Left lung (tissue), 10 donors: ENCODE measurements around the gene KDM2A. TPM values are rescaled to one million over a fixed set of nuclear protein-coding genes. Genes with fewer than 3 reads are reported as not detected.

Source experiments
- ATAC-seq: fragments of 200-7000 bp; cut with Tn5 transposase; one replicate; pipeline ENCODE4 v1.9.1; 2020; ENCODE audit warnings: moderate library complexity
- DNase-seq, 4 donors: peaks; one replicate each; pipeline ENCODE4 v3.0.0-alpha.2; 2013 to 2020
- H3K27ac ChIP-seq, 2 donors: fragments of 200-600 bp; sonication (generic) in 1 of 2; one replicate each; pipeline versions ENCODE4 v1.5.0 to v1.8.0; 2020 to 2021
- H3K27me3 ChIP-seq, 2 donors: fragments of 200-600 bp; sonication (generic) in 1 of 2; one replicate each; pipeline versions ENCODE4 v1.5.0 to v1.8.0; 2020 to 2021
- H3K36me3 ChIP-seq, 2 donors: fragments of 200-600 bp; sonication (generic) in 1 of 2; one replicate each; pipeline versions ENCODE4 v1.5.0 to v1.8.0; 2020 to 2021
- H3K4me1 ChIP-seq, 2 donors: fragments of 200-600 bp; one replicate each; pipeline ENCODE4 v1.8.0; 2021
- H3K4me3 ChIP-seq, 2 donors: fragments of 200-600 bp; sonication (generic) in 1 of 2; one replicate each; pipeline versions ENCODE4 v1.5.0 to v1.8.0; 2020 to 2021; ENCODE audit warnings: mild to moderate bottlenecking in 1 of 2
- H3K9me3 ChIP-seq, 2 donors: fragments of 200-600 bp; sonication (generic) in 1 of 2; one replicate each; pipeline versions ENCODE4 v1.5.0 to v1.8.0; 2020 to 2021
- CTCF ChIP-seq, 2 donors: fragments of 200-600 bp; sonication (generic) in 1 of 2; IDR thresholded peaks; one replicate each; pipeline versions ENCODE4 v1.5.0 to v1.8.0; 2021; ENCODE audit warnings: antibody characterized with exemption in 2 of 2
- intact Hi-C, 2 donors: fragments of 100-400 bp; cut with DNase I; formaldehyde crosslinking; loops; one replicate each; pipeline versions ENCODE4 v1.11.2 to v1.14.2; 2022
- polyA plus RNA-seq, 6 donors: library from polyadenylated mRNA; unstranded; fragments of 120-200 nt; gene quantifications; one replicate each; pipeline ENCODE4 v1.2.1, GENCODE V29; 2013; ENCODE audit not compliant: insufficient read length in 6 of 6
- total RNA-seq, 2 donors: library from RNA; stranded (reverse); fragmentation: NEBNext Ultra II Directional; extraction: Animal tissue kit (Norgen Biotek cat#: 25700); gene quantifications; one replicate each; pipeline ENCODE4 v1.2.1, GENCODE V29; 2021
- donor health status: DM: no; HTN: yes; CAD: no.
- donor health status: DM: no; HTN: no; CAD: no.

The KDM2A gene
- total and polyA plus RNA-seq, 8 donors, result 71.0 to 87.0 (median 80.3) TPM

GRCh38 chr11:67090717-67091116, 28.3 kb upstream of the KDM2A start:
- Histone ChIP-seq H3K4me1 (no peaks in the 10 kb centered on the region), H3K36me3 (no peaks in the 10 kb centered on the region), H3K27ac (no peak overlapping the region), H3K27me3 (no peaks in the 10 kb centered on the region), H3K9me3 (no peaks in the 10 kb centered on the region), H3K4me3 (no peak overlapping the region)
- TF ChIP-seq CTCF (IDR thresholded peaks at IDR 0.05), result no peak
- ATAC-seq (no peak), DNase-seq (no peak)
- intact Hi-C loops, result no loop called here

- H3K27me3 ChIP-seq, result no peaks in the 10 kb centered on the region
- no peaks in the 10 kb centered on the region for H3K36me3 ChIP-seq
- no peak overlapping the region for H3K27ac ChIP-seq
- no peaks in the 10 kb centered on the region for H3K4me1 ChIP-seq
- intact Hi-C loops, result no loop called here
- no peak for TF ChIP-seq CTCF (IDR thresholded peaks at IDR 0.05)
- no peak for DNase-seq
- H3K4me3 ChIP-seq, result no peak overlapping the region
- H3K9me3 ChIP-seq, result no peaks in the 10 kb centered on the region
- no peak for ATAC-seq
Observed at GRCh38 chr11:67095214-67095507, 23.9 kb upstream of the KDM2A start.

- TF ChIP-seq CTCF (IDR thresholded peaks at IDR 0.05), result no peak
- Histone ChIP-seq H3K27me3 (no peaks in the 10 kb centered on the region), H3K9me3 (no peaks in the 10 kb centered on the region), H3K27ac (no peak overlapping the region), H3K36me3 (no peaks in the 10 kb centered on the region), H3K4me3 (no peak overlapping the region), H3K4me1 (no peaks in the 10 kb centered on the region)
- ATAC-seq, result no peak
- intact Hi-C loops, result no loop called here
- DNase-seq, result peak in 1 of 4 donors; percentile 20
Observed at GRCh38 chr11:67098799-67099429, 20.1 kb upstream of the KDM2A start.

- no peaks in the 10 kb centered on the region for H3K4me1 ChIP-seq
- no peaks in the 10 kb centered on the region for H3K36me3 ChIP-seq
- DNase-seq (peak in 1 of 4 donors; percentile 28), ATAC-seq (no peak)
- intact Hi-C loops, result no loop called here
- TF ChIP-seq CTCF (IDR thresholded peaks at IDR 0.05), result no peak
- H3K27me3 ChIP-seq, result no peaks in the 10 kb centered on the region
- no peak overlapping the region for H3K27ac ChIP-seq
- H3K9me3 ChIP-seq, result no peaks in the 10 kb centered on the region
- no peak overlapping the region for H3K4me3 ChIP-seq
Observed at GRCh38 chr11:67099831-67100324, 19.2 kb upstream of the KDM2A start.

- Histone ChIP-seq H3K4me3 (no peak overlapping the region), H3K9me3 (no peaks in the 10 kb centered on the region), H3K36me3 (no peaks in the 10 kb centered on the region), H3K4me1 (no peaks in the 10 kb centered on the region), H3K27ac (no peak overlapping the region), H3K27me3 (no peaks in the 10 kb centered on the region)
- DNase-seq, result peak in 1 of 4 donors; percentile 7
- intact Hi-C loops, result no loop called here
- TF ChIP-seq CTCF (IDR thresholded peaks at IDR 0.05), result no peak
- no peak for ATAC-seq
Observed at GRCh38 chr11:67102664-67103063, 16.4 kb upstream of the KDM2A start.
